Panc1 (cell line): Measurements from ENCODE around the gene RAB7A. TPM values are rescaled to one million over a fixed set of nuclear protein-coding genes. Genes with fewer than 3 reads are reported as not detected.
A peak's percentile ranks its signal among the peaks of the same experiment; 100 is the strongest.

ENCODE experiments used
- ATAC-seq: fragments of 200-7000 bp; cut with Tn5 transposase; 2 replicates; pipeline ENCODE4 v1.9.1; 2020; ENCODE audit warnings: mild to moderate bottlenecking, moderate library complexity
- BruUV-seq: library from RNA; stranded (reverse); fragments of 400-500 nt; replicated peaks from 2 replicates; lab custom pipeline; 2021; lab: Mats Ljungman, UMichigan
- CTCF ChIA-PET: fragments of 300-600 bp; sonication (Branson Sonifier 250); formaldehyde crosslinking; loops from one replicate; lab custom pipeline; 2022; ENCODE audit warnings: antibody characterized with exemption; lab: Charles Lee
- POLR2A ChIA-PET: fragments of 300-600 bp; sonication (Branson Sonifier 250); formaldehyde crosslinking; loops from one replicate; lab custom pipeline; 2022; ENCODE audit warnings: antibody characterized with exemption; lab: Charles Lee
- DNase-seq: peaks from one replicate; pipeline ENCODE4 v3.0.0-alpha.2; 2010; ENCODE audit warnings: low read depth, low spot score
- H3K27ac ChIP-seq: 2 replicates; pipeline ENCODE4 v1.5.1; 2011; ENCODE audit warnings: mild to moderate bottlenecking, low read length, inconsistent platforms
- H3K27me3 ChIP-seq: fragments of 200-500 bp; sonication (Bioruptor generic); 2 replicates; pipeline ENCODE4 v1.6.0; 2014; ENCODE audit warnings: low read length, inconsistent platforms; ENCODE audit not compliant: control insufficient read depth, insufficient read depth
- H3K36me3 ChIP-seq: fragments of 200-500 bp; sonication (Bioruptor generic); 2 replicates; pipeline ENCODE4 v1.5.1; 2014; ENCODE audit warnings: inconsistent platforms, mild to moderate bottlenecking, low read length, moderate library complexity; ENCODE audit not compliant: control insufficient read depth, insufficient read depth
- H3K4me1 ChIP-seq: 2 replicates; pipeline ENCODE4 v1.5.1; 2011; ENCODE audit warnings: inconsistent platforms, mild to moderate bottlenecking, low read length, moderate library complexity; ENCODE audit not compliant: control insufficient read depth, insufficient read depth
- H3K4me3 ChIP-seq, 2 experiments: 2 replicates each; pipeline ENCODE4 v1.5.1; 2011 to 2012; ENCODE audit warnings: low read depth in 2 of 2, low read length in 2 of 2, mild to moderate bottlenecking in 2 of 2, inconsistent platforms in 1 of 2, moderate library complexity in 1 of 2
- H3K9me3 ChIP-seq: fragments of 200-500 bp; sonication (Bioruptor generic); 2 replicates; pipeline ENCODE4 v1.5.1; 2014; ENCODE audit warnings: low read depth, mild to moderate bottlenecking, inconsistent platforms, low read length, moderate library complexity; ENCODE audit not compliant: control insufficient read depth, insufficient read depth
- CTCF ChIP-seq: fragments of 450-650 bp; IDR thresholded peaks from 2 replicates; pipeline ENCODE4 v1.5.1; 2017; ENCODE audit warnings: mild to moderate bottlenecking
- POLR2AphosphoS5 ChIP-seq: IDR thresholded peaks from 2 replicates; pipeline ENCODE4 v1.6.1; 2012; ENCODE audit warnings: mild to moderate bottlenecking, low read depth, low read length, moderate library complexity
- SIN3A ChIP-seq: IDR thresholded peaks from 2 replicates; pipeline ENCODE4 v1.6.1; 2012; ENCODE audit warnings: low read depth, mild to moderate bottlenecking, low read length, moderate library complexity, borderline replicate concordance; ENCODE audit not compliant: insufficient read depth
- TCF7L2 ChIP-seq: IDR thresholded peaks from 2 replicates; pipeline ENCODE4 v1.6.1; 2011; ENCODE audit warnings: mild to moderate bottlenecking, low read depth, low read length, inconsistent platforms
- in situ Hi-C: cut with HindIII; loops from 2 replicates; pipeline ENCODE4 v1.10.0; 2016; ENCODE audit warnings: low sequenced_read_pairs, low pct_unique_long_range_greater_than_20kb
- intact Hi-C: fragments of 100-400 bp; cut with micrococcal nuclease; formaldehyde crosslinking; loops from one replicate; pipeline ENCODE4 v1.10.0; 2022; ENCODE audit not compliant: unreplicated experiment
- total RNA-seq: library from RNA; stranded (reverse); gene quantifications from one replicate; pipeline ENCODE4 v1.2.1, GENCODE V29; 2021; ENCODE audit not compliant: unreplicated experiment
- TF ChIP-seq, protein P1 (sequence below), 2 experiments: IDR thresholded peaks; 2 replicates each; pipeline ENCODE4 v1.6.1; 2011 to 2012; ENCODE audit warnings: low read depth in 2 of 2, control low read depth in 1 of 2, low read length in 1 of 2, mild to moderate bottlenecking in 1 of 2, moderate library complexity in 1 of 2; ENCODE audit not compliant: insufficient read depth in 1 of 2

Gene RAB7A
- total RNA-seq, 1 experiment from 2014 or later: 386 TPM

DNA sequence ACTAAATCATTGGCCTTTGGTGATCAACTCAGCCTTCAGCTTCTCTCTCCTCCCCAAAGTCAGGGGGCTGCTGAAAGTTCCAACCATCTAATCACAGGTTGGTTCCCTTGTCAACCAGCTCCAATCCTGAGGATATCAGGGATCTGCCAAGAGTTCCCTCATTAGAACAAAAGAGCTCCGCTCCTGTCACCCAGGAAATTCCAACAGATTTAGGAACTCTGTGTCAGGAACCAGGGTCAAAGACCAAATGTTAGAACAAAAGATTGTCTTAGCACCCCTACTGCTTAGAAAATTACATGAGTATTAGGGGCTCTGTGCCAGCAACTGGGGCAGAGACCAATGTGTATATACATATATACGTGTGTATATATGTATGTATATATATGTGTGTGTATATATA is 32.3 kb upstream of the RAB7A start:
- no TSS peak for BruUV-seq
- no peaks in the 10 kb centered on the region for H3K4me1 ChIP-seq
- ATAC-seq (no peak), DNase-seq (no peak)
- intact Hi-C loops (no loop called here), in situ Hi-C loops (no loop called here)
- H3K27ac ChIP-seq: no peak overlapping the region
- H3K4me3 ChIP-seq: no peak overlapping the region
- no peaks in the 10 kb centered on the region for H3K36me3 ChIP-seq
- CTCF ChIA-PET: no interaction called here
- TF ChIP-seq TCF7L2 (no peak), POLR2AphosphoS5 (no peak)
- no peaks in the 10 kb centered on the region for H3K9me3 ChIP-seq
- POLR2A ChIA-PET: no interaction called here
- H3K27me3 ChIP-seq: no peaks in the 10 kb centered on the region

- DNase-seq: no peak
- ChIA-PET CTCF (no interaction called here), POLR2A (interaction anchor here (0.6 kb wide), 1 partner anchor 237 kb away, joined by 4 read pairs; no protein-coding TSS in a partner anchor)
- H3K9me3 ChIP-seq: no peaks in the 10 kb centered on the region
- TF ChIP-seq CTCF: no peak
- no peak for TF ChIP-seq SIN3A
- no peak for TF ChIP-seq POLR2AphosphoS5
- no peaks in the 10 kb centered on the region for H3K27me3 ChIP-seq
- H3K36me3 ChIP-seq: no peaks in the 10 kb centered on the region
- in situ Hi-C loops (no loop called here), intact Hi-C loops (no loop called here)
- BruUV-seq: no TSS peak
- ATAC-seq: no peak
- no peak overlapping the region for H3K4me3 ChIP-seq
- H3K27ac ChIP-seq: no peak overlapping the region
- H3K4me1 ChIP-seq: 0 out of 2 replicates have a peak, but pooled peaks cover 2% of the 10 kb centered on the region
Observed at GRCh38 chr3:128697341-128697740, 28.6 kb upstream of the RAB7A start.

DNA sequence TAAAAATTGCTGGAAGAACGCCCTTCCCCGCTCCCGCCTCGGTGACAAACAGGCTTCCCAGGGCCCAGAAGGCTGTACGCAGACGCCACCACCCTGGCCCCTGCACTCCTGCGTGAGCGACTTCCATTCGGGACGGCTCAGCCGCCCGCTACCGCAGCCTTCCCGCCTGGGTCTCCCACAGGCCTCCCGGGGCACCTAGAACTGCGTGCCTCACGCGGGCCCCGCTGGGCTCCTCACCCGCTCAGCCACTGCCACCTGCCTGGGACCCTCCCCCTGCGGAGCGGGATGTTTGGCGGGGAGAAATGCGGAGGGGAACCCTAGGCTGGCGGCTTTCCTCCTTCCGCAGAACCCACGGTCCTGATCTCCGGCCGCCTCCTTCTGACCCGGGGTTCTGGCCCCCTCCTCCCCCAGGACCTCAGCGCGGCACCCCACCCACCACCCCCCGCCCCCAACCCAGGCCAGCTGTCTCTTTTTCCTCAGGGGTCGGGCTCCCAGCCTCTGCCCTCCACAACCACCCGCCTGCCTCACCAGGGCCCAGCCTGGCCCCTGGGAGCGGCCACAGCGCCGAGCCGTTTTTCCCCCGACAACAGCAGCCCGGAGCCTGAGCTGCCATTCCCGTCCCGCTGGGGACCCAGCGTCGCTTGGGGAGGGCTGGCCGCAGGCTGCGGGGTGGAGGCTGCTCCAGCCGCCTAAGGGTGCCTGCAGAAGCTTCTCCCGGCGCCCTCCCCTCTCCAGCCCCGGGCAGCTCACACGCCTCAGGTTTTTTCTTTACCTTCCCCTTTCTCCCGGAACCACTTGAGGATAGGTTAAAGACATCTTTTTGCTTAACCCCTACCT is 27.6 kb upstream of the RAB7A start:
- Histone ChIP-seq H3K4me1 (0 out of 2 replicates have a peak, but pooled peaks cover 2% of the 10 kb centered on the region), H3K27me3 (no peaks in the 10 kb centered on the region), H3K36me3 (no peaks in the 10 kb centered on the region), H3K4me3 (peak overlapping the region; percentile 46 to 73), H3K9me3 (no peaks in the 10 kb centered on the region), H3K27ac (peak overlapping the region; percentile 70)
- ATAC-seq: peak; percentile 89
- in situ Hi-C loops: no loop called here
- POLR2A ChIA-PET: no interaction called here
- DNase-seq: no peak
- CTCF ChIA-PET: interaction anchor here (0.7 to 1.1 kb wide), 2 partner anchors 18 to 87 kb away, joined by 6 to 8 read pairs; no protein-coding TSS in a partner anchor
- peak; percentile 53; the same call in 1 of the 2 replicates for TF ChIP-seq SIN3A
- TF ChIP-seq POLR2AphosphoS5: peak; percentile 35; the same call in 1 of the 2 replicates
- TF ChIP-seq, protein P1, sequence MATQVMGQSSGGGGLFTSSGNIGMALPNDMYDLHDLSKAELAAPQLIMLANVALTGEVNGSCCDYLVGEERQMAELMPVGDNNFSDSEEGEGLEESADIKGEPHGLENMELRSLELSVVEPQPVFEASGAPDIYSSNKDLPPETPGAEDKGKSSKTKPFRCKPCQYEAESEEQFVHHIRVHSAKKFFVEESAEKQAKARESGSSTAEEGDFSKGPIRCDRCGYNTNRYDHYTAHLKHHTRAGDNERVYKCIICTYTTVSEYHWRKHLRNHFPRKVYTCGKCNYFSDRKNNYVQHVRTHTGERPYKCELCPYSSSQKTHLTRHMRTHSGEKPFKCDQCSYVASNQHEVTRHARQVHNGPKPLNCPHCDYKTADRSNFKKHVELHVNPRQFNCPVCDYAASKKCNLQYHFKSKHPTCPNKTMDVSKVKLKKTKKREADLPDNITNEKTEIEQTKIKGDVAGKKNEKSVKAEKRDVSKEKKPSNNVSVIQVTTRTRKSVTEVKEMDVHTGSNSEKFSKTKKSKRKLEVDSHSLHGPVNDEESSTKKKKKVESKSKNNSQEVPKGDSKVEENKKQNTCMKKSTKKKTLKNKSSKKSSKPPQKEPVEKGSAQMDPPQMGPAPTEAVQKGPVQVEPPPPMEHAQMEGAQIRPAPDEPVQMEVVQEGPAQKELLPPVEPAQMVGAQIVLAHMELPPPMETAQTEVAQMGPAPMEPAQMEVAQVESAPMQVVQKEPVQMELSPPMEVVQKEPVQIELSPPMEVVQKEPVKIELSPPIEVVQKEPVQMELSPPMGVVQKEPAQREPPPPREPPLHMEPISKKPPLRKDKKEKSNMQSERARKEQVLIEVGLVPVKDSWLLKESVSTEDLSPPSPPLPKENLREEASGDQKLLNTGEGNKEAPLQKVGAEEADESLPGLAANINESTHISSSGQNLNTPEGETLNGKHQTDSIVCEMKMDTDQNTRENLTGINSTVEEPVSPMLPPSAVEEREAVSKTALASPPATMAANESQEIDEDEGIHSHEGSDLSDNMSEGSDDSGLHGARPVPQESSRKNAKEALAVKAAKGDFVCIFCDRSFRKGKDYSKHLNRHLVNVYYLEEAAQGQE (IDR thresholded peaks at IDR 0.05; ENCODE audit: insufficient read depth in 1 of 2, low read depth in 2 of 2, low read length in 1 of 2): no peak
- no peak for TF ChIP-seq TCF7L2
- TF ChIP-seq CTCF: no peak
- intact Hi-C loops: no loop called here
- no TSS peak for BruUV-seq
